GM18867 (cell line): ENCODE data around the gene CLDN19.
"Not testable (repeated sequence)": the region's sequence is repeated elsewhere in the genome, so short reads cannot be mapped to it uniquely, and the experiment has no call there.

ENCODE experiments used
- ATAC-seq: cut with Tn5 transposase; IDR thresholded peaks from one replicate; pipeline ENCODE4 v1.9.1; 2021; ENCODE audit warnings: mild to moderate bottlenecking, moderate library complexity; ENCODE audit not compliant: unreplicated experiment

The CLDN19 gene

GRCh38 chr1:42714441-42714840 is 25.6 kb downstream of the CLDN19 start:
- not testable (repeated sequence) for ATAC-seq

- ATAC-seq, result no peak
Measured at GRCh38 chr1:42713293-42713692, 26.7 kb downstream of the CLDN19 start.

- ATAC-seq, result not testable (repeated sequence)
Measured at GRCh38 chr1:42712808-42713207, 27.2 kb downstream of the CLDN19 start.

GRCh38 chr1:42703888-42704464 is 36.1 kb downstream of the CLDN19 start:
- ATAC-seq, result no peak

- no peak for ATAC-seq
Measured at GRCh38 chr1:42700006-42700405, 40.0 kb downstream of the CLDN19 start.

GRCh38 chr1:42698081-42698813 is 41.8 kb downstream of the CLDN19 start:
- ATAC-seq, result no peak

- no peak for ATAC-seq
Measured at GRCh38 chr1:42692911-42693310, 47.1 kb downstream of the CLDN19 start.

- ATAC-seq, result no peak
Measured at GRCh38 chr1:42692461-42692860, 47.6 kb downstream of the CLDN19 start.

- no peak for ATAC-seq
Measured at GRCh38 chr1:42691157-42691498, 48.9 kb downstream of the CLDN19 start.

- ATAC-seq, result no peak
Measured at GRCh38 chr1:42690477-42691156, 49.4 kb downstream of the CLDN19 start.

- no peak for ATAC-seq
Measured at GRCh38 chr1:42689912-42690311, 50.1 kb downstream of the CLDN19 start.

- ATAC-seq, result no peak
Measured at GRCh38 chr1:42686418-42686817, 53.6 kb downstream of the CLDN19 start.

- no peak for ATAC-seq
Measured at GRCh38 chr1:42684139-42684538, 55.9 kb downstream of the CLDN19 start.
